HEK293 (cell line): ENCODE data around the gene RXFP1.

Experiments
- CTCF ChIP-seq: fragments of 450-650 bp; formaldehyde crosslinking; IDR thresholded peaks from 2 replicates; pipeline ENCODE4 v1.5.1; 2016; ENCODE audit warnings: missing biosample characterization, missing genetic modification characterization
- IKZF3 ChIP-seq: fragments of 450-650 bp; IDR thresholded peaks from 2 replicates; pipeline ENCODE4 v1.5.0; 2018; ENCODE audit warnings: missing biosample characterization, mild to moderate bottlenecking, missing genetic modification characterization, moderate library complexity
- PRDM4 ChIP-seq: fragments of 450-650 bp; formaldehyde crosslinking; IDR thresholded peaks from 2 replicates; pipeline ENCODE4 v1.5.1; 2017; ENCODE audit warnings: missing biosample characterization, missing genetic modification characterization
- ZBTB11 ChIP-seq: fragments of 450-650 bp; formaldehyde crosslinking; conservative IDR thresholded peaks from 2 replicates; pipeline ENCODE4 v1.5.1; 2016; ENCODE audit warnings: low read depth, missing biosample characterization, missing genetic modification characterization
- ZBTB17 ChIP-seq: fragments of 450-650 bp; formaldehyde crosslinking; IDR thresholded peaks from 2 replicates; pipeline ENCODE4 v1.5.1; 2016; ENCODE audit warnings: missing biosample characterization, missing genetic modification characterization
- ZNF2 ChIP-seq: fragments of 450-650 bp; formaldehyde crosslinking; IDR thresholded peaks from 2 replicates; pipeline ENCODE4 v1.5.1; 2016; ENCODE audit warnings: missing biosample characterization, missing genetic modification characterization
- ZNF280D ChIP-seq: fragments of 450-650 bp; formaldehyde crosslinking; IDR thresholded peaks from 2 replicates; pipeline ENCODE4 v1.5.1; 2016; ENCODE audit warnings: missing biosample characterization, missing genetic modification characterization
- ZNF707 ChIP-seq: fragments of 450-650 bp; formaldehyde crosslinking; IDR thresholded peaks from 2 replicates; pipeline ENCODE4 v1.5.1; 2016; ENCODE audit warnings: missing biosample characterization, missing genetic modification characterization
- ZSCAN4 ChIP-seq: fragments of 450-650 bp; formaldehyde crosslinking; IDR thresholded peaks from 2 replicates; pipeline ENCODE4 v1.5.1; 2017; ENCODE audit warnings: missing biosample characterization, missing genetic modification characterization

- TF ChIP-seq ZNF707 (tag by site-specific recombination) (no peak), ZBTB17 (tag by site-specific recombination) (no peak), ZNF280D (tag by site-specific recombination) (no peak), ZNF2 (tag by site-specific recombination) (no peak), IKZF3 (no peak), ZBTB11 (no peak), CTCF (no peak), PRDM4 (tag by site-specific recombination) (no peak), ZSCAN4 (no peak)
These were observed 7.8 kb downstream of the RXFP1 start for GRCh38 chr4:158529505-158529904.
